ENCODE data around the gene CCDC3.

- TF ChIP-seq, protein P1, sequence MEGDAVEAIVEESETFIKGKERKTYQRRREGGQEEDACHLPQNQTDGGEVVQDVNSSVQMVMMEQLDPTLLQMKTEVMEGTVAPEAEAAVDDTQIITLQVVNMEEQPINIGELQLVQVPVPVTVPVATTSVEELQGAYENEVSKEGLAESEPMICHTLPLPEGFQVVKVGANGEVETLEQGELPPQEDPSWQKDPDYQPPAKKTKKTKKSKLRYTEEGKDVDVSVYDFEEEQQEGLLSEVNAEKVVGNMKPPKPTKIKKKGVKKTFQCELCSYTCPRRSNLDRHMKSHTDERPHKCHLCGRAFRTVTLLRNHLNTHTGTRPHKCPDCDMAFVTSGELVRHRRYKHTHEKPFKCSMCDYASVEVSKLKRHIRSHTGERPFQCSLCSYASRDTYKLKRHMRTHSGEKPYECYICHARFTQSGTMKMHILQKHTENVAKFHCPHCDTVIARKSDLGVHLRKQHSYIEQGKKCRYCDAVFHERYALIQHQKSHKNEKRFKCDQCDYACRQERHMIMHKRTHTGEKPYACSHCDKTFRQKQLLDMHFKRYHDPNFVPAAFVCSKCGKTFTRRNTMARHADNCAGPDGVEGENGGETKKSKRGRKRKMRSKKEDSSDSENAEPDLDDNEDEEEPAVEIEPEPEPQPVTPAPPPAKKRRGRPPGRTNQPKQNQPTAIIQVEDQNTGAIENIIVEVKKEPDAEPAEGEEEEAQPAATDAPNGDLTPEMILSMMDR (IDR thresholded peaks at IDR 0.05): no peak
- no peak for TF ChIP-seq POLR2A (IDR thresholded peaks at IDR 0.05)
Measured at GRCh38 chr10:12981570-12981969, 19.9 kb downstream of the CCDC3 start.
